GM10266 (cell line): Measurements from ENCODE around the gene E2F1.

Source experiments
- DNase-seq: peaks from one replicate; pipeline ENCODE4 v3.0.0; 2012; ENCODE audit errors: extremely low spot score
- TF ChIP-seq, protein P1 (sequence below): IDR thresholded peaks from 2 replicates; pipeline ENCODE4 v1.5.1; 2012; ENCODE audit warnings: mild to moderate bottlenecking, low read depth; ENCODE audit not compliant: control insufficient read depth, insufficient read depth; ENCODE audit errors: missing control alignments

E2F1 gene

DNA sequence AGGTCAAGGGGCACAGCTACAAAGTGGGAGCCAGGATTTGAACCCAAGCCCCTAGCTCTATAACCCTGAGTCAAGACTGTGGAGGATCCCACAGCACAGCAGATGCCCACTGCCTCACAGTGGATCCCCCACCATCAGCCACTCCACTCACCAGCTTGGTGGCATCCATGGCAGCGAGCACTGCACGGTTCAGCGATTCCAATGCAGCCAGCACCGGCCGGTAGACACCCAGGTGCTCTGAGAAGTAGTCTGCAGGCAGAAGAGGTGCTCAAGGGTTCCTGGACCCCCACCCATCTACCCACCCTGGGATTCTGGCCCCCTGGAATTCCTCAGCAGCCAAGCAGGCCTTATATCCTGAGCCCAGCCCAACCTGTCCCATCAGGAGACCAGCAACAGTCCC lies 17.0 kb downstream of the E2F1 start:
- no peak for DNase-seq
- TF ChIP-seq, protein P1, sequence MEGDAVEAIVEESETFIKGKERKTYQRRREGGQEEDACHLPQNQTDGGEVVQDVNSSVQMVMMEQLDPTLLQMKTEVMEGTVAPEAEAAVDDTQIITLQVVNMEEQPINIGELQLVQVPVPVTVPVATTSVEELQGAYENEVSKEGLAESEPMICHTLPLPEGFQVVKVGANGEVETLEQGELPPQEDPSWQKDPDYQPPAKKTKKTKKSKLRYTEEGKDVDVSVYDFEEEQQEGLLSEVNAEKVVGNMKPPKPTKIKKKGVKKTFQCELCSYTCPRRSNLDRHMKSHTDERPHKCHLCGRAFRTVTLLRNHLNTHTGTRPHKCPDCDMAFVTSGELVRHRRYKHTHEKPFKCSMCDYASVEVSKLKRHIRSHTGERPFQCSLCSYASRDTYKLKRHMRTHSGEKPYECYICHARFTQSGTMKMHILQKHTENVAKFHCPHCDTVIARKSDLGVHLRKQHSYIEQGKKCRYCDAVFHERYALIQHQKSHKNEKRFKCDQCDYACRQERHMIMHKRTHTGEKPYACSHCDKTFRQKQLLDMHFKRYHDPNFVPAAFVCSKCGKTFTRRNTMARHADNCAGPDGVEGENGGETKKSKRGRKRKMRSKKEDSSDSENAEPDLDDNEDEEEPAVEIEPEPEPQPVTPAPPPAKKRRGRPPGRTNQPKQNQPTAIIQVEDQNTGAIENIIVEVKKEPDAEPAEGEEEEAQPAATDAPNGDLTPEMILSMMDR: no peak

GRCh38 chr20:33668466-33669155 lies 17.6 kb downstream of the E2F1 start:
- DNase-seq: no peak
- TF ChIP-seq, protein P1: no peak

GRCh38 chr20:33667676-33668465 lies 18.3 kb downstream of the E2F1 start:
- DNase-seq: peak; percentile 91
- TF ChIP-seq, protein P1: peak; percentile 99

GRCh38 chr20:33667245-33667675 lies 18.9 kb downstream of the E2F1 start:
- TF ChIP-seq, protein P1: no peak
- peak; percentile 55 for DNase-seq

- TF ChIP-seq, protein P1: peak; percentile 16
- peak; percentile 98 for DNase-seq
Observed at GRCh38 chr20:33666293-33667244, 19.6 kb downstream of the E2F1 start, which contains the start of gene ACTL10. Gene ACTL10 (plus strand): TSS chr20:33666943. CDS start chr20:33667498, 555 bp downstream.

DNA sequence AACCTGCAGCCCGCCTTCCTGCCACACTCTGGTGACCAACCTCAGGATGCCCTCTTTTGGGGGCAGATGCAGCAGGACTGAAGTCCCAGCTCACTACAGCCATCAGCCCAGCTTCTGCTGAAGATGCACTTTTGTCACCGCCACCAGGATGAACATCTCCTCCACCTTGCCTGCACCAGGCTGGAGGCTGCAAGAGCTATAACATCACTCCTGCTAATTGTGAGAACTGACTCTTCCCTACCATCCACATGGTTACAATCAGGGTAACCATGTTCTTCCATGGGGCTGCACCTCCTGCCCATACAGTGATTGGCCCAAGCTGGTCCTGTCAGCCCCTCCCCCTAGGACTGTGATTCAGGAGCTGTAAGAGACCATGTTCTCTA lies 21.4 kb downstream of the E2F1 start:
- no peak for DNase-seq
- TF ChIP-seq, protein P1: no peak
